ENCODE measurements around the gene EXOC4. TPM values are rescaled to one million over a fixed set of nuclear protein-coding genes. Genes with fewer than 3 reads are reported as not detected.

Gene EXOC4
- total and polyA plus RNA-seq, 2 donors (not counting 3 experiments of a cell fraction or from before 2014, with no cell fraction given): 20.3 to 73.1 TPM

- POLR2A ChIA-PET: no interaction called here
- DNase-seq (ENCODE audit: low read depth, low spot score) (no peak), FAIRE-seq (no peak)
Observed at GRCh38 chr7:133409421-133409820, 156.5 kb downstream of the EXOC4 start.

More at GRCh38 chr7:133409421-133409820, 156.5 kb downstream of the EXOC4 start:
- Histone ChIP-seq H3K4me2 (ENCODE audit: insufficient read depth, low read length) (no peak overlapping the region), H3K9ac (replicated peaks; ENCODE audit: extremely low read depth, insufficient read depth, low read length) (no peak overlapping the region), H3K4me3 (replicated peaks in 1 of 3; ENCODE audit: insufficient read depth in 1 of 3, low read depth in 1 of 3, low read length in 3 of 3) (no peak overlapping the region), H2AFZ (ENCODE audit: low read depth, low read length) (no peak overlapping the region), H3K27me3 (ENCODE audit: control insufficient read depth in 2 of 2, insufficient read depth in 2 of 2, low read length in 2 of 2) (no peaks in the 10 kb centered on the region), H3K27ac (ENCODE audit: insufficient read depth, low read depth, low read length) (no peak overlapping the region), H3K9me1 (replicated peaks; ENCODE audit: control insufficient read depth, extremely low read depth, insufficient read depth, low read length) (no peaks in the 10 kb centered on the region), H4K20me1 (replicated peaks; ENCODE audit: control insufficient read depth, extremely low read depth, insufficient read depth, low read length) (peaks cover 3% of the 10 kb centered on the region), H3K4me1 (ENCODE audit: control insufficient read depth, extremely low read depth, insufficient read depth, low read length) (peaks cover 11% of the 10 kb centered on the region), H3K79me2 (ENCODE audit: control insufficient read depth, insufficient read depth, low read length) (peaks cover 2% of the 10 kb centered on the region), H3K36me3 (ENCODE audit: control insufficient read depth in 2 of 2, extremely low read depth in 1 of 2, insufficient read depth in 2 of 2, low read length in 2 of 2) (no peaks in the 10 kb centered on the region), H3K9me3 (replicated peaks; ENCODE audit: control insufficient read depth, insufficient read depth, low read length) (no peaks in the 10 kb centered on the region)
- dilution Hi-C loops (cut with MboI; ENCODE audit: extremely low pct_ligation_motif_present, low sequenced_read_pairs) (no loop called here), intact Hi-C loops (cut with micrococcal nuclease) (no loop called here)
- no peak for TF ChIP-seq CTCF (IDR thresholded peaks at IDR 0.05; ENCODE audit: extremely low read depth in 1 of 2, insufficient read depth in 1 of 2, low read depth in 1 of 2, low read length in 2 of 2)
- TF ChIP-seq EZH2 (IDR thresholded peaks at IDR 0.05; ENCODE audit: borderline replicate concordance, low read depth, low read length, severe bottlenecking): no peak
- no peak for TF ChIP-seq GATA2 (IDR thresholded peaks at IDR 0.05; ENCODE audit: insufficient read depth, insufficient read length, low read depth, low read length)
- no peak for TF ChIP-seq JUN (IDR thresholded peaks at IDR 0.05; ENCODE audit: borderline replicate concordance, insufficient read depth, insufficient read length, low read depth)
- TF ChIP-seq FOS (IDR thresholded peaks at IDR 0.05; ENCODE audit: borderline replicate concordance, insufficient read depth, low read length): no peak
- no peak for TF ChIP-seq POLR2AphosphoS5 (IDR thresholded peaks at IDR 0.05; ENCODE audit: insufficient read depth, low read depth, low read length)
- TF ChIP-seq POLR2A (IDR thresholded peaks at IDR 0.05; ENCODE audit: low read depth, low read length): no peak
- no peak for TF ChIP-seq MAX (IDR thresholded peaks at IDR 0.05; ENCODE audit: insufficient read depth, insufficient read length)
- TF ChIP-seq MYC (IDR thresholded peaks at IDR 0.05; ENCODE audit: low read depth, low read length): no peak
- BruUV-seq (replicated peaks): no TSS peak
- CTCF ChIA-PET: interaction anchor here (0.7 to 1.3 kb wide), 3 partner anchors 14 to 26 kb away, joined by 3 to 4 read pairs (median 3); no protein-coding TSS in a partner anchor
